Loucy (cell line): ENCODE measurements around the gene ZYG11A.

Experiments
- EZH2phosphoT487 ChIP-seq: fragments of 200-600 bp; IDR thresholded peaks from 2 replicates; pipeline ENCODE4 v1.6.1; 2018; ENCODE audit warnings: antibody characterized with exemption, mild to moderate bottlenecking, moderate library complexity, borderline replicate concordance
- TF ChIP-seq, protein P1 (sequence below): fragments of 200-600 bp; sonication (generic); conservative IDR thresholded peaks from 2 replicates; pipeline ENCODE4 v1.5.1; 2014; ENCODE audit warnings: mild to moderate bottlenecking, antibody characterized with exemption, low read length

DNA sequence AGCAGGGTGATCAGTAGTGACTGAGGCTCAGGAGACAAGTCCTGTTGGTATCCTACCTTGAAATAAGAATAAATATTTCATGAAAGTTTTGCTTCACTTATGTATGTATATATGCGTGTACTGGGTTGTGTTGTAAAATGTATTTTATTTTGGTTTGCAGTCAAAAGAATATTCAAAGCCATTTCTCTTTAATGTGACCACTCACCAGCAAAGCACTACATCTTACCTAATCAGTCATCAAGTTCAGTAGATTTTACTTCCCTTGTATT lies 95.6 kb downstream of the ZYG11A start:
- no peak for TF ChIP-seq EZH2phosphoT487
- TF ChIP-seq, protein P1, sequence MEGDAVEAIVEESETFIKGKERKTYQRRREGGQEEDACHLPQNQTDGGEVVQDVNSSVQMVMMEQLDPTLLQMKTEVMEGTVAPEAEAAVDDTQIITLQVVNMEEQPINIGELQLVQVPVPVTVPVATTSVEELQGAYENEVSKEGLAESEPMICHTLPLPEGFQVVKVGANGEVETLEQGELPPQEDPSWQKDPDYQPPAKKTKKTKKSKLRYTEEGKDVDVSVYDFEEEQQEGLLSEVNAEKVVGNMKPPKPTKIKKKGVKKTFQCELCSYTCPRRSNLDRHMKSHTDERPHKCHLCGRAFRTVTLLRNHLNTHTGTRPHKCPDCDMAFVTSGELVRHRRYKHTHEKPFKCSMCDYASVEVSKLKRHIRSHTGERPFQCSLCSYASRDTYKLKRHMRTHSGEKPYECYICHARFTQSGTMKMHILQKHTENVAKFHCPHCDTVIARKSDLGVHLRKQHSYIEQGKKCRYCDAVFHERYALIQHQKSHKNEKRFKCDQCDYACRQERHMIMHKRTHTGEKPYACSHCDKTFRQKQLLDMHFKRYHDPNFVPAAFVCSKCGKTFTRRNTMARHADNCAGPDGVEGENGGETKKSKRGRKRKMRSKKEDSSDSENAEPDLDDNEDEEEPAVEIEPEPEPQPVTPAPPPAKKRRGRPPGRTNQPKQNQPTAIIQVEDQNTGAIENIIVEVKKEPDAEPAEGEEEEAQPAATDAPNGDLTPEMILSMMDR, result no peak
